H1 (cell line): ENCODE results near the gene WFIKKN1.

Source experiments
- EP300 ChIP-seq, 2 experiments: IDR thresholded peaks; 1 replicate in 1 of 2; 2 replicates in 1 of 2; pipeline ENCODE4 v1.6.1; 2011 to 2012; ENCODE audit warnings: low read depth in 2 of 2, low read length in 2 of 2, mild to moderate bottlenecking in 2 of 2, borderline replicate concordance in 1 of 2, inconsistent platforms in 1 of 2, moderate library complexity in 1 of 2
- EZH2 ChIP-seq: fragments of 200-600 bp; sonication (generic); IDR thresholded peaks from 2 replicates; pipeline ENCODE4 v1.7.1; 2012; ENCODE audit warnings: low read depth, mild to moderate bottlenecking, moderate library complexity, low read length, inconsistent platforms; ENCODE audit not compliant: severe bottlenecking
- POLR2AphosphoS5 ChIP-seq: IDR thresholded peaks from 2 replicates; pipeline ENCODE4 v1.6.1; 2011; ENCODE audit warnings: low read depth, low read length
- SIX5 ChIP-seq: IDR thresholded peaks from 2 replicates; pipeline ENCODE4 v1.6.1; 2011; ENCODE audit warnings: mild to moderate bottlenecking, low read depth, low read length
- SP1 ChIP-seq: IDR thresholded peaks from 2 replicates; pipeline ENCODE4 v1.6.1; 2011; ENCODE audit warnings: low read depth, low read length
- TF ChIP-seq, protein P1 (sequence below), 3 experiments: IDR thresholded peaks; 1 replicate in 2 of 3; 2 replicates in 1 of 3; pipeline versions ENCODE4 v1.5.1 to v1.6.1; 2011; ENCODE audit warnings: low read length in 3 of 3, mild to moderate bottlenecking in 3 of 3, inconsistent platforms in 2 of 3, low read depth in 1 of 3, moderate library complexity in 1 of 3; ENCODE audit not compliant: insufficient read depth in 1 of 3; ENCODE audit errors: control extremely low read depth in 1 of 3

DNA sequence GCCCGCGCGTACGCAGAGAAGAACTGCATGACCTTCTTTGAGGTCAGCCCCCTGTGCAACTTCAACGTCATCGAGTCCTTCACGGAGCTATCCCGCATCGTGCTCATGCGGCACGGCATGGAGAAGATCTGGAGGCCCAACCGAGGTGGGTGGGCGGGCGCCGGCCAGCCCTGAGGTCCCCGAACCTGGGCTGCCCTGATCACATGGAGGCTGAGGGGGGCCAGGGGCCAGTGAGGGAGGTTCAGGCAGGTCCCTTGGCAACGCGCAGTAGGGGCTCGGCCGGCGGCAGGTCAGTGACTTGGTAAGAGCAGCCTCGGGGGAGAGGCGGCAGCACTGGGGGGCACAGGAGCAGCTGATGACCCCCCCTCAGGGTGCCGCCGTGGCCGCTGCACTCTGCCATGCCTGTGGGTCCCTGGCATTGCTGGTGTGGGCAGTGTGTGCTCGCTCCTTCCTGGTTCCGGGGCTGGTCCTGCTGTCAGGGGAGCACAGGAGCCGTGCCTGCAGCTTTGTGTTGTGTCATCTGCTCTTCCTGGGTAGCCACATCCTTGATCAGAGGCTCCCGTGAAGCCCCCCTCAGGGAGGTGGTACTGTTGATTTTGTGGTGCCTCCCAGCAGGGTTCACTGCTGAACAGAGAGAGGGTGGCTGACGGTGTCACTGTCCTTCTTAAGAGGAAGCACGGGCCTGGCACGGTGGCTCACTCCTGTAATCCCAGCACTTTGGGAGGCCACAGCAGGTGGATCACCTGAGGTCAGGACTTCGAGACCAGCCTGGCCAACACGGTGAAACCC, 4.6 kb upstream of the WFIKKN1 start:
- TF ChIP-seq, protein P1, sequence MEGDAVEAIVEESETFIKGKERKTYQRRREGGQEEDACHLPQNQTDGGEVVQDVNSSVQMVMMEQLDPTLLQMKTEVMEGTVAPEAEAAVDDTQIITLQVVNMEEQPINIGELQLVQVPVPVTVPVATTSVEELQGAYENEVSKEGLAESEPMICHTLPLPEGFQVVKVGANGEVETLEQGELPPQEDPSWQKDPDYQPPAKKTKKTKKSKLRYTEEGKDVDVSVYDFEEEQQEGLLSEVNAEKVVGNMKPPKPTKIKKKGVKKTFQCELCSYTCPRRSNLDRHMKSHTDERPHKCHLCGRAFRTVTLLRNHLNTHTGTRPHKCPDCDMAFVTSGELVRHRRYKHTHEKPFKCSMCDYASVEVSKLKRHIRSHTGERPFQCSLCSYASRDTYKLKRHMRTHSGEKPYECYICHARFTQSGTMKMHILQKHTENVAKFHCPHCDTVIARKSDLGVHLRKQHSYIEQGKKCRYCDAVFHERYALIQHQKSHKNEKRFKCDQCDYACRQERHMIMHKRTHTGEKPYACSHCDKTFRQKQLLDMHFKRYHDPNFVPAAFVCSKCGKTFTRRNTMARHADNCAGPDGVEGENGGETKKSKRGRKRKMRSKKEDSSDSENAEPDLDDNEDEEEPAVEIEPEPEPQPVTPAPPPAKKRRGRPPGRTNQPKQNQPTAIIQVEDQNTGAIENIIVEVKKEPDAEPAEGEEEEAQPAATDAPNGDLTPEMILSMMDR (IDR thresholded peaks at IDR 0.05; ENCODE audit: control extremely low read depth in 1 of 3, insufficient read depth in 1 of 3, low read depth in 1 of 3, low read length in 3 of 3), result no peak
- no peak for TF ChIP-seq EZH2
- no peak for TF ChIP-seq SP1
- no peak for TF ChIP-seq SIX5
- TF ChIP-seq POLR2AphosphoS5, result no peak
- no peak for TF ChIP-seq EP300 (IDR thresholded peaks at IDR 0.05; ENCODE audit: borderline replicate concordance in 1 of 2, low read depth in 2 of 2, low read length in 2 of 2)
